Measurements from ENCODE around the gene LIAS. TPM values are rescaled to one million over a fixed set of nuclear protein-coding genes. Genes with fewer than 3 reads are reported as not detected.
A peak's percentile ranks its signal among the peaks of the same experiment; 100 is the strongest.

The LIAS gene
- total and polyA plus RNA-seq, 10 of the 15 experiments (the other 5 are each of a cell fraction or from before 2014, with no cell fraction given): 17.9 to 32.3 (median 26.4) TPM

DNA sequence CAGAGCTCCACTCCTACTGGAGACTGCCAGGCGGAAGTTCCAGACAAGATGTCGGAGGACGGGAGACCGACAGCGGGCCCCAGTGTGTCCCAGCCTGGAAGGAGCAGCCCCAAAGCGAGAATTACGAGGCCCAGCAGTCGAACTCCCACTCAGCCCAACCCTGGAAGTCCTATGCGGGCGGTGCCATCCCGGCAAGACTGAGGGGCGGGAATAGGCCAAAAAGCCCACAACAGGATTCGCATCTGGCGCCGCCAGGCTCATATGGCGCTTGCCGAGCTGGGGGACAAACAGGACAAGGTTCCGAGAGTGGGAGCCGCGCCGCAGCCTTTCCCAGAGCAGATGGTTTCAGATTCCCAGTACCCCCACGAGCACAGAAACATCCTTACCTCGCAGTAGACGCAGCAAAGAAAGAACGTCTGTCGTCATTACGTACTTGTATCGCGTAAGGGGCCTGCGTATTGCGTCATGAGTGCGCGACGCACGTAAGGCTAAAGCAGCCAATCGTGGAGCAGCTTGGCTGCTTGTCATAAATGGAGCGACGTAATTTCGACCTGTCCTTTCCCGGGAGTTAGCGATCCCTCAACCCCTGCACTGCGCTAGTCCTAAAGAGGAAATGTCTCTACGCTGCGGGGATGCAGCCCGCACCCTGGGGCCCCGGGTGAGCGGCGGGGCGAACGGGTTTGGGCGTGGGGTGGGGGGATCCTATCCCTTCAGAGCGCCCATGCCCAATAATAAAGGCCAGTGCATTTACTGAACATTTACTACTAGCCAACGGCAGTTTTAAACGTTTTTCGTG is at the start of gene LIAS, which contains the start of gene RPL9 (continued):
- TF ChIP-seq, protein P1, sequence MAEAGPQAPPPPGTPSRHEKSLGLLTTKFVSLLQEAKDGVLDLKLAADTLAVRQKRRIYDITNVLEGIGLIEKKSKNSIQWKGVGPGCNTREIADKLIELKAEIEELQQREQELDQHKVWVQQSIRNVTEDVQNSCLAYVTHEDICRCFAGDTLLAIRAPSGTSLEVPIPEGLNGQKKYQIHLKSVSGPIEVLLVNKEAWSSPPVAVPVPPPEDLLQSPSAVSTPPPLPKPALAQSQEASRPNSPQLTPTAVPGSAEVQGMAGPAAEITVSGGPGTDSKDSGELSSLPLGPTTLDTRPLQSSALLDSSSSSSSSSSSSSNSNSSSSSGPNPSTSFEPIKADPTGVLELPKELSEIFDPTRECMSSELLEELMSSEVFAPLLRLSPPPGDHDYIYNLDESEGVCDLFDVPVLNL (IDR thresholded peaks at IDR 0.05; ENCODE audit: low read depth, low read length): peak; percentile 47; the same call in 1 of the 2 replicates
- TF ChIP-seq MYC (IDR thresholded peaks at IDR 0.05; ENCODE audit: insufficient read depth, insufficient read length, insufficient replicate concordance, low read length, severe bottlenecking) (peak; percentile 97), GATAD2B (conservative IDR thresholded peaks at IDR 0.05; ENCODE audit: low read depth) (peak; percentile 50; the same call in 1 of the 2 replicates), SIN3A (IDR thresholded peaks at IDR 0.05; ENCODE audit: low read depth, low read length) (peak; percentile 74; the same call in 1 of the 2 replicates), RBBP5 (conservative IDR thresholded peaks at IDR 0.05) (peak; percentile 97), CBFB (IDR thresholded peaks at IDR 0.05; ENCODE audit: low read depth) (peak; percentile 93), EP300 (IDR thresholded peaks at IDR 0.05; ENCODE audit: borderline replicate concordance in 1 of 2, control insufficient read depth in 1 of 2, low read depth in 2 of 2, low read length in 2 of 2) (0 out of 4 replicates have a peak, but pooled peaks of 1 of the 2 experiments have one; percentile 22), WRNIP1 (IDR thresholded peaks at IDR 0.05; ENCODE audit: borderline replicate concordance, low read depth, low read length) (peak; percentile 33; the same call in 1 of the 2 replicates), IRF4 (IDR thresholded peaks at IDR 0.05; ENCODE audit: low read depth, low read length) (peak; percentile 63; the same call in 1 of the 2 replicates), ZSCAN29 (IDR thresholded peaks at IDR 0.05) (peak; percentile 66; the same call in 1 of the 2 replicates), RUNX3 (IDR thresholded peaks at IDR 0.05; ENCODE audit: low read length) (0 out of 2 replicates have a peak, but pooled peaks have one; percentile 41), SUPT20H (IDR thresholded peaks at IDR 0.05; ENCODE audit: borderline replicate concordance, control insufficient read depth, low read depth, low read length) (no peak), POLR2A (IDR thresholded peaks at IDR 0.05; ENCODE audit: low read depth, low read length) (peak; percentile 99), IKZF1 (conservative IDR thresholded peaks at IDR 0.05) (peak; percentile 77), SREBF2 (IDR thresholded peaks at IDR 0.05; ENCODE audit: low read length) (no peak), TCF7 (IDR thresholded peaks at IDR 0.05; ENCODE audit: borderline replicate concordance) (no peak), RFX5 (IDR thresholded peaks at IDR 0.05; ENCODE audit: low read depth, low read length) (peak; percentile 79; the same call in 1 of the 2 replicates)
- TF ChIP-seq, protein P2, sequence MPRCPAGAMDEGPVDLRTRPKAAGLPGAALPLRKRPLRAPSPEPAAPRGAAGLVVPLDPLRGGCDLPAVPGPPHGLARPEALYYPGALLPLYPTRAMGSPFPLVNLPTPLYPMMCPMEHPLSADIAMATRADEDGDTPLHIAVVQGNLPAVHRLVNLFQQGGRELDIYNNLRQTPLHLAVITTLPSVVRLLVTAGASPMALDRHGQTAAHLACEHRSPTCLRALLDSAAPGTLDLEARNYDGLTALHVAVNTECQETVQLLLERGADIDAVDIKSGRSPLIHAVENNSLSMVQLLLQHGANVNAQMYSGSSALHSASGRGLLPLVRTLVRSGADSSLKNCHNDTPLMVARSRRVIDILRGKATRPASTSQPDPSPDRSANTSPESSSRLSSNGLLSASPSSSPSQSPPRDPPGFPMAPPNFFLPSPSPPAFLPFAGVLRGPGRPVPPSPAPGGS (IDR thresholded peaks at IDR 0.05; ENCODE audit: borderline replicate concordance, insufficient read depth, low read depth, low read length, poor library complexity, severe bottlenecking): no peak
- TF ChIP-seq, protein P3, sequence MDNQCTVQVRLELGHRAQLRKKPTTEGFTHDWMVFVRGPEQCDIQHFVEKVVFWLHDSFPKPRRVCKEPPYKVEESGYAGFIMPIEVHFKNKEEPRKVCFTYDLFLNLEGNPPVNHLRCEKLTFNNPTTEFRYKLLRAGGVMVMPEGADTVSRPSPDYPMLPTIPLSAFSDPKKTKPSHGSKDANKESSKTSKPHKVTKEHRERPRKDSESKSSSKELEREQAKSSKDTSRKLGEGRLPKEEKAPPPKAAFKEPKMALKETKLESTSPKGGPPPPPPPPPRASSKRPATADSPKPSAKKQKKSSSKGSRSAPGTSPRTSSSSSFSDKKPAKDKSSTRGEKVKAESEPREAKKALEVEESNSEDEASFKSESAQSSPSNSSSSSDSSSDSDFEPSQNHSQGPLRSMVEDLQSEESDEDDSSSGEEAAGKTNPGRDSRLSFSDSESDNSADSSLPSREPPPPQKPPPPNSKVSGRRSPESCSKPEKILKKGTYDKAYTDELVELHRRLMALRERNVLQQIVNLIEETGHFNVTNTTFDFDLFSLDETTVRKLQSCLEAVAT (IDR thresholded peaks at IDR 0.05): peak; percentile 79; the same call in 1 of the 2 replicates
- TF ChIP-seq, protein P4, sequence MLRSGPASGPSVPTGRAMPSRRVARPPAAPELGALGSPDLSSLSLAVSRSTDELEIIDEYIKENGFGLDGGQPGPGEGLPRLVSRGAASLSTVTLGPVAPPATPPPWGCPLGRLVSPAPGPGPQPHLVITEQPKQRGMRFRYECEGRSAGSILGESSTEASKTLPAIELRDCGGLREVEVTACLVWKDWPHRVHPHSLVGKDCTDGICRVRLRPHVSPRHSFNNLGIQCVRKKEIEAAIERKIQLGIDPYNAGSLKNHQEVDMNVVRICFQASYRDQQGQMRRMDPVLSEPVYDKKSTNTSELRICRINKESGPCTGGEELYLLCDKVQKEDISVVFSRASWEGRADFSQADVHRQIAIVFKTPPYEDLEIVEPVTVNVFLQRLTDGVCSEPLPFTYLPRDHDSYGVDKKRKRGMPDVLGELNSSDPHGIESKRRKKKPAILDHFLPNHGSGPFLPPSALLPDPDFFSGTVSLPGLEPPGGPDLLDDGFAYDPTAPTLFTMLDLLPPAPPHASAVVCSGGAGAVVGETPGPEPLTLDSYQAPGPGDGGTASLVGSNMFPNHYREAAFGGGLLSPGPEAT (IDR thresholded peaks at IDR 0.05; ENCODE audit: low read depth): peak; percentile 95
- TF ChIP-seq, protein P5, sequence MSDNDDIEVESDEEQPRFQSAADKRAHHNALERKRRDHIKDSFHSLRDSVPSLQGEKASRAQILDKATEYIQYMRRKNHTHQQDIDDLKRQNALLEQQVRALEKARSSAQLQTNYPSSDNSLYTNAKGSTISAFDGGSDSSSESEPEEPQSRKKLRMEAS (IDR thresholded peaks at IDR 0.05; ENCODE audit: low read depth, low read length): peak; percentile 86

Data from GM12878 (cell line).